Measurements from ENCODE around the gene DDX59.

The DDX59 gene

GRCh38 chr1:200626853-200627534 is 42.7 kb downstream of the DDX59 start:
- no peak for TF ChIP-seq CTCF (IDR thresholded peaks at IDR 0.05; ENCODE audit: low read depth, low read length, missing control alignments)
- Histone ChIP-seq H3K27me3 (replicated peaks) (no peaks in the 10 kb centered on the region), H3K36me3 (replicated peaks) (no peaks in the 10 kb centered on the region), H3K27ac (no peak overlapping the region), H3K4me3 (ENCODE audit: low read depth, low read length) (no peak overlapping the region)
- in situ Hi-C loops (cut with HindIII; ENCODE audit: low pct_ligation_motif_present, low sequenced_read_pairs): no loop called here
- no peak for DNase-seq

- DNase-seq: no peak
- Histone ChIP-seq H3K36me3 (replicated peaks) (no peaks in the 10 kb centered on the region), H3K27me3 (replicated peaks) (no peaks in the 10 kb centered on the region), H3K27ac (no peak overlapping the region), H3K4me3 (ENCODE audit: low read depth, low read length) (no peak overlapping the region)
- in situ Hi-C loops (cut with HindIII; ENCODE audit: low pct_ligation_motif_present, low sequenced_read_pairs): no loop called here
- TF ChIP-seq CTCF (IDR thresholded peaks at IDR 0.05; ENCODE audit: low read depth, low read length, missing control alignments): no peak
Observed at GRCh38 chr1:200625381-200625824, 44.3 kb downstream of the DDX59 start.

DNA sequence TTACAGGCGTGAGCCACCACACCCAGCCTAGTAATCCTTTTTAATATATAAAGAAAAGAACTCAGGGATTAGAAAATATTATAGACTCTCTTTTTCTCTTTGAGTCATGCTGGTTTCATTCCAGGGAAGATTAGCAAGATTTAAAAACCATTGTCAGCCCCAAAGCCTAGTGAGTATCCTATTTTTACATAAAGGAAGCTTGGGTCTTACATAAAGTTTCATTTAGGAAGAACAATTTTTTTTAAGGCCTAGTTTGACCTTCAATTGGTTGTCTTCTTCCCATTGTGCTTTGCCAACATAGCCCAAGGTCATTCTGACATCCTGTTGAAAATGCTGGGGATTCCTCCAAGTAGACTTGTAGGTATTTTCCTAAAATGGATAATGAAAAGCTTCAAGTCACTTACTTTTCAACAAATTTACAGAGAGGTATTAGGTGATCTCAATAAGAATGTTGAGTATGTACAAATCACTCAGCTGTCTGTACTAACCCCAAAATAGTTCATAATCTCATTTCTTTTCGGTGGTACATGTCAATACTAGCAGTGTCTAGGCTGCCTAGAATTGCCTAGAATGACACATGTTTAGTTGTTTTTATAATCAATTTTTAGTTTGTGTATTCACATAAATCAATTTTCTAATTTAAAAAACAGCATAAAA is 44.9 kb downstream of the DDX59 start:
- Histone ChIP-seq H3K27ac (no peak overlapping the region), H3K36me3 (replicated peaks) (no peaks in the 10 kb centered on the region), H3K4me3 (ENCODE audit: low read depth, low read length) (no peak overlapping the region), H3K27me3 (replicated peaks) (no peaks in the 10 kb centered on the region)
- DNase-seq: no peak
- in situ Hi-C loops (cut with HindIII; ENCODE audit: low pct_ligation_motif_present, low sequenced_read_pairs): no loop called here
- TF ChIP-seq CTCF (IDR thresholded peaks at IDR 0.05; ENCODE audit: low read depth, low read length, missing control alignments): no peak

GRCh38 chr1:200620273-200621131 is 49.2 kb downstream of the DDX59 start, which contains the start of gene KIF14:
KIF14 (minus strand) TSS chr1:200620751; CDS start chr1:200618723, 2,028 bp downstream.
- peak; percentile 89 for DNase-seq
- H3K36me3 ChIP-seq (replicated peaks): no peaks in the 10 kb centered on the region
- H3K27ac ChIP-seq: peak within 1 kb of the TSS; percentile 76
- H3K4me3 ChIP-seq (ENCODE audit: low read depth, low read length): peak within 1 kb of the TSS; percentile 93
- no peaks in the 10 kb centered on the region for H3K27me3 ChIP-seq (replicated peaks)
- in situ Hi-C loops (cut with HindIII; ENCODE audit: low pct_ligation_motif_present, low sequenced_read_pairs): no loop called here
- TF ChIP-seq CTCF (IDR thresholded peaks at IDR 0.05; ENCODE audit: low read depth, low read length, missing control alignments): no peak

- DNase-seq: no peak
Observed at GRCh38 chr1:200619894-200620272, 49.8 kb downstream of the DDX59 start.

More at GRCh38 chr1:200619894-200620272, 49.8 kb downstream of the DDX59 start:
- no peak overlapping the region for H3K27ac ChIP-seq
- in situ Hi-C loops (cut with HindIII; ENCODE audit: low pct_ligation_motif_present, low sequenced_read_pairs): no loop called here
- H3K36me3 ChIP-seq (replicated peaks): no peaks in the 10 kb centered on the region
- no peaks in the 10 kb centered on the region for H3K27me3 ChIP-seq (replicated peaks)
- peak overlapping the region; percentile 93 for H3K4me3 ChIP-seq (ENCODE audit: low read depth, low read length)
- no peak for TF ChIP-seq CTCF (IDR thresholded peaks at IDR 0.05; ENCODE audit: low read depth, low read length, missing control alignments)
